GM19025 (cell line): ENCODE data around the gene ZNRF1.
A peak's percentile ranks its signal among the peaks of the same experiment; 100 is the strongest.
"Not testable (repeated sequence)": the region's sequence is repeated elsewhere in the genome, so short reads cannot be mapped to it uniquely, and the experiment has no call there.

Source experiments
- ATAC-seq: cut with Tn5 transposase; IDR thresholded peaks from one replicate; pipeline ENCODE4 v1.9.1; 2021; ENCODE audit warnings: mild to moderate bottlenecking, low read depth, moderate library complexity; ENCODE audit not compliant: unreplicated experiment

ZNRF1 gene

GRCh38 chr16:75109732-75110243, 111.0 kb downstream of the ZNRF1 start:
- ATAC-seq, result no peak

DNA sequence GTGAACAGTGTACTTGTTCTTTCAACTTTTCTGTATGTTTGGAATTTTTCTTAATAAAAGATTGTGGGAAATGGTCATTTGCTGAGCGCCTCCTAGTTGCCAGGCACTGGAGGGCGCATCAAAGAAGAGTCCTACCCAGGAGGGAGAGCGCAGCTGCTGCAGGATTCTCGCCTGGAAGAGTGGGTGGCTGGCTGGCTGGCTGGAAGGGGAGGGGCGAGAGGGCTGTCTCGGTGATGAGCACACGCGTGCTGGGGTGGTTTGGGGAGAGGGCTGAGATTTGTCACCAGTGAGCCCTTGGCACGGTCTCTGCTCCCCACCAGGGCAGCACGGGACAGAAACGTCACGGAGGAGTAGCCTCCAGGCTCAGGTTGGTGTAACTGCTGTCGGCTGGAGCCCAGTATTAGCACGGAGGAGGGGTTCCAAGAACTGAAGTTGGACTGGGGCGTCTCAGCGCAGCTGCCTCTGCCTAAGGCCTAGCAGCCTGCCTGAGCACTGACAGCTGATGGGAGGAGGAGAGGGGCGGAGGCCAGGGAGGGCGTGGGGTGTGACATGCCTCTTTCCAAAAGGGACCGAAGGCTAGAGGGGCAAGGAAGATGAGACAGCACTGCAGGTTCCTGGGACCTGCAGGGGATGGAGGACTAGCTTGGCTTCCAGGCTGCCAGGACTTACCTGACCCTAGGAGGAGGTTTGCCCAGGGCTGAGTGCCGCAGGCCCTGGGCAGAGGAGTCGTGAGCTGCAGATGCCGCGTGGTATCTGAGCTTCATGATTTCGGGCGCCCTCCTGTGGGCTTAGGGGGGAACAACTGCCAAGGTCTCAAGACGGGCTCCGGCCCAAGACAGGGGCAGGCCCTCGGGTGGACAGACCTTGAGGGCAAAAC, 112.1 kb downstream of the ZNRF1 start:
- peak; percentile 76 for ATAC-seq

DNA sequence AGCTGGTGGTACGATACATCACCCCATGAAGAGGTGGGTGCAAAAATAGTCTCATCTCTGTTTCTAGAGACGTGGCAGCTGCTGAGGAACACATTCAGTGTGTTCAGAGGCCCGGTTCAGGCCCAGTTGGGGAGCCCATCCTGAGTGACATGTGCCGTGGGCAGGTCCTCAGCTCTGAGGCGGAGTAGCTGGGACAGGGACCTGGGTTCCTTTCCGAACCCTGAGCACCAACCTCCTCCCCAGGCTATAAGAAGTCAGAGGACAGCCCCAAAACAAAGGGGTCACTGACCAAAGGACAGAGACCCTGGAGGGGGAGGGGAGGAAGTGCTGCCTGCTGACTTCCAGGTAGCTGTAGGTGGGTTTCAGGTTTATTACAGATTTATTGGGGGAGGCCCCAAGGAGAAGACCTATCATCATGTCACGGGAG, 112.7 kb downstream of the ZNRF1 start:
- no peak for ATAC-seq

DNA sequence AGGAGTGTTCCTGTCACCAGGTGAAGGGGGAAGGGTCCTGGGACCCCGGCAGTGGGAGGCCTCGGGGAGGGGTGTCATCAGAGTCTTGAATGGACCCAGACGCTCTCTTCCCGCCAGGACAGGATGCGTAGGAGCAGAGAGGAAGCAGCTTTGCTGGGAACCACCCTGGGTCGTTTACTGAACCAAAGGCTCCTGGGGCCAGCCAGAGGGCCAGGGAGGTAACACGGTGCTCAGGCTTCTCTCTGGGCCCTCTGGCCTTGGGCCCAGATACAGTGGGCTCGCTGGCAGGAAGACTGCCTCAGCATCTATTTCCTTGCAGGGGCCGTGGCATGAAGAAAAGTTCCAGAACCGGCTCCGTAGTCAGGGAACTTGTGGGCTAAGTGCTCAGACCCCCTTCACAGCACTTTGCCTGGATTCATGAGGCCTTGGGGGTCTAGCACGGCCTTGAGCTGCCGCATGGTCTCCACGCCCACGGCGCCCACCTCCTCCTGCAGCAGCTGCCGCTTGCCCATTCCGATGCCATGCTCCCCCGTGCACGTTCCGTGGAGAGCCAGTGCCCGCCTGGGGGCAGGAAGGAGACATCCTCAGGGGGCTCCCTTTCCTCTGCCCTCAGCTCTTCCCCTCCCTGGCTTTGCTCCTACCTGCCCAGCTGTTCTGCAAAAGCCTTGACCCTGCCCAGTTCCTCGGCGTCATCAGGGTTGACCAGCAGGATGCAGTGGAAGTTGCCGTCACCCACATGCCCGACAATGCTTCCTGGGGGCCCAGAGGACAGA, 113.3 kb downstream of the ZNRF1 start:
- no peak for ATAC-seq

GRCh38 chr16:75112734-75113491, 114.1 kb downstream of the ZNRF1 start:
- no peak for ATAC-seq

DNA sequence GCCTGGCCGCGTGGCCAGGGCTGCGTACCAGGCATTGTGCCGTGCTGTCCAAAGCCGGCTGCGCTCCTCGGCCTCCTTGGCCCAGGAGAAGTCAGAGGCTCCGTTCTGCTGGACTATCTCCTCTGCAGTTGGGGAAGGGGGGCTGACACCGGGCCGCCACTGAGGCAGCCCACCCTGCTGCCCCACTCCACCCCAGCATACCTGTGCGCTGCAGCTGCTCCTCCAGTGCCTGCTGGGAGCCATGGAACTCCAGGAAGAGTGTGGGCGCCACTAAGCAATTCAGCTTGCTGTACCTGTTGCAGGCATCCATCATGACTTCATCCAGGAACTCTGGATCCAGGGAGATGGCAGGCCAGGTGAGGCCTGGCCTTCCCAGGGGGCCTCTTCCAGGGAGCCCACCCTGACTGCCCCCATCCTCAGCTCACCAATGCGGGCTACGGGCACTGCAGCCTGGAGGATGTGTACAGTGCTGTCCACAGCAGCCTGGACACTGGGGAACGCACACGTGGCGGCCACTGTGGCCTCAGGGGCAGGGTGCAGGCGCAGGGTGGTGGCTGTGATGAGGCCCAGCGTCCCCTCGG, 114.8 kb downstream of the ZNRF1 start:
- no peak for ATAC-seq

GRCh38 chr16:75114179-75114945, 115.5 kb downstream of the ZNRF1 start:
- no peak for ATAC-seq

- no peak for ATAC-seq
Measured at GRCh38 chr16:75114946-75115825, 116.4 kb downstream of the ZNRF1 start.

DNA sequence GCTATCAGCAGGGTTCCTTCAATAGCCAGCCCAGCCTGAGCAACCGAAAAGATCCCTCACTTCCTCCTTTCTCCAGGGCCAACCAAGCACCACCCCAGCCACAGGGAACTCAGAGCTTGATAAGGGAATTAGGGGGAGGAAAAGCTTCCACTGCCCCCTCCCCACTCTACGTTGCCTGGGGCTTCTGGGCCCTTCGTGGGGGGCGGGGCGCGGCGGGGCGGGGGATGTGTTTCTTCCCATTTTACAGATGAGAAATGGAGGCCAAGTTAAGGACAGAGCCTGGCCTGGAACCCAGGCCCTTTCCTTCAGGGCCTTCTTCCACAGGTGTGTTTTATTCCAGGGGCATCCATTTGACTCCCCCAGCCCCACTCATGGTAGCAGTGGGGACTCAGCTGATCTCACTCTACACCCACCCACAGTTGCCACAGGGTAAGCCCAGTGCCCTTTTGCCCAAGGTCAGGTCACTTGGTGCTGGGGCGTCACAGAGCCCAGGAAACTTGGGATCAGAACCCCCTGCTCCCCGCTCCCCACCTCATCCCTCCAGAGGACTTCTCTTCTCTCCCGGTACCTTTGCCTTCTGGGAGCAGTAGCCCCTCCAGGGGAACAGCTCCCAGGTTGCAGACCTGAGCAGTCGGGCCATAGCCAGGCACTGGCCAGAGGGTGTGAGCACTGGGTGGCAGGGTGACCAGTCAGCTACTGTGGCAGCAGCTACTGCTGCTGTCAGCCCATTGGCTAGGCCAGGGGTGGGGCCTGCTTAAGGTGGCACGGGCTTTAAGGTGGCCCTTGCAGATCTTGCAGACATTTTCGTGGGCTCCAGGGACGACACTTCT, 117.5 kb downstream of the ZNRF1 start, which contains the start of gene LDHD:
Gene LDHD, minus strand, starts transcription at position 700 of the 830 bp plus-strand sequence. Its CDS starts 60 bp downstream, at position 640.
- ATAC-seq, result no peak

DNA sequence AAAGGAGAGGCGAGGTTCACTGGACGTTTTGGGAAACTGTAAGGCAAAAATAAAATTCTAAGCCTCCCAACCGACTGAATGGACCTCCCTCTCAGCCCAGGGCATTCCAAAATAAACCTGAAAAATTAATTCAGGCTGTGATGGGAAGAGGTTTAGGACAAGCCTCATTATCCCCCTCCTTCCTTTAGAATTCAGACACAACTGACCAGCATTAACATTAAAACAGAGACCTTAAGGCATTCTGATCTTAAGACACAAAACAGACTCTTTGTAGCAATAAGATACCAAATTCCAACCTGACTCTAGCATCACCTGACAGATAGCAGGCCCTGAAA, 118.1 kb downstream of the ZNRF1 start:
- ATAC-seq, result no peak

- no peak for ATAC-seq
Measured at GRCh38 chr16:75118943-75119539, 120.2 kb downstream of the ZNRF1 start.

- ATAC-seq, result no peak
Measured at GRCh38 chr16:75120253-75120652, 121.4 kb downstream of the ZNRF1 start.

DNA sequence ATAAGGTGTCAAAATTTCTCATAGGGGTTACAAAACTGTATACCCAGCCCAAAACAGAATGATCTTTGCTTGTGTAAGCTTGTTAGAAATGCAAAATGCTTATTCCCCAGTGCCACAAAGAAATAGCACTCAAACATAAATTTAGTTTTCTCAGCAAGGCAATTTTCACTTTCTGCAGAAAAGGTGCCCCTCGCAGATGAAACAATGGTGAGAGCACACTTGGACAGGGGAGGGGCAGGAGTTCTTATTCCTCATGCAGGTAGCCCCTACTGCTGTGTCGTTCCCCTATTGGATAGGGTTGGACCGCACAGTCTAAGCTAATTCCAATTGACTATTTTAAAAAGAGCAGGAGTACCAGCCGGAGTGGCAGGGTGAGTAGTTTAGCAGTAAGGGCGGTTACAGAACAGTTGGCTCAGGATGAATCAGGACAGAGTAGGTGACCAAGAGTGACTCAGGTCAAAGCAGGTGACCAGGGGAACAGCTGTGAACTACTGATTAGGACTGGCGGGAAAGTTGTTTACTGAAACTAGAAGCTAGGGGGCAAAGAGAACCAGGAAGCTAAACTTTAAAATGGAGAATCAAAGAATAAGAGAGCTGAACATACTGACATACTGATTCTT, 123.2 kb downstream of the ZNRF1 start:
- no peak for ATAC-seq

GRCh38 chr16:75122609-75123008, 123.8 kb downstream of the ZNRF1 start:
- ATAC-seq, result no peak

DNA sequence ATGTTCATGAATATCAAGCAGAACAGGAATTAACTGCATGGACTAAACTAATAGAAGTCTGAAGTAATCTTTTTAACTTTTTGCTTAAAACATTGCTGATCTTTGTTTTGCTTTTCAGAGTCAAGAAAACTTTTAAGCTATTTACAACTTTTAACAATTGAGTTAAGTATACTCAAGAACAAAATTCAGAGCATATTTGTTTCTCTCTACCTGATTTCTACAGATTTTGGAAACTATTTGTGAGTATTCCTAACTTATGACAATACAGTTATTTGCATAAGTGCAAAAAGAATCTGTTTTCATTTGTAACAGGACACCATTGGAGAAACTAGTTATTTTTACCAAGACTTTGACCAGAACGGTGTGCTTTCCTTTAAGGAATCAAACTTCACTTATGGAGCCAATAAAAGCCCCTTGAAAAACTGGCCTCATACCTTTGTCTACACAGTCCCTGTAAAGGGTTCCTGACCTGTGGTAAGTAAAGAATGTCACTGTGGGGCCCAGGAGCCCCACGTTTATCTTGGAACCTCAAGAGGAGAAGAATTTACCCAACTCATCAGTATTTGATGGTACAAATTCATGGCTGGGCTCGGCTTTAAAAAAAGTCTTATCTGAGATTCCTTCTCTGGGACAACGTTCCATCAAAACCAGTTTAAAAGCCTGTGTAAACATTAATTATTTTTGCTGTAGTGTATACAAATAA, 129.0 kb downstream of the ZNRF1 start:
- ATAC-seq, result no peak

DNA sequence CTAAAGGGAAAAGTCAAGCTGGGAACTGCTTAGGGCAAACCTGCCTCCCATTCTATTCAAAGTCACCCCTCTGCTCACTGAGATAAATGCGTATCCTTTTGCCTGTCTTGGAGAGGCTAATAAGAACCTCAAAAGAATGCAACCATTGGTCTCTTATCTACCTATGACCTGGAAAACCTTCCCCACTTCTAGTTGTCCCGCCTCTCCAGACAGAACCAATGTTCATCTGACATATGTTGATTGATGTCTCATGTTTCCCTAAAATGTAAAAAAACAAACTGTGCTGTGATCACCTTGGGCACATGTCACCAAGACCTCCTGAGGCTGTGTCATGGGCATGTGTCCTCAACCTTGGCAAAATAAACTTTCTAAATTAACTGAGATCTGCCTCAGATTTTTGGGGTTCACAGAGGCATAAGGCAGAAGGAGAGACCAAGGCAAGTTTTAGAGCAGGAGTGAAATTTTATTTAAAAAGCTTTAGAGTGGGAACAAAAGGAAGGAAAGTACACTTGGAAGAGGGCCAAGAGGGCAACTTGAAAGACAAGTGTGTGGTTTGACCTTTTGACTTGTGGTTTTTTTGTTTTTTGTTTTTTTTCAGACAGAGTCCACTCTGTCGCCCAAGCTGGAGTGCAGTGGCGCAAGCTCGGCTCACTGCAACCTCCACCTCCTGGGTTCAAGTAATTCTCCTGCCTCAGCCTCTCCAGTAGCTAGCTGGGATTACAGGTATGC, 130.8 kb downstream of the ZNRF1 start:
- not testable (repeated sequence) for ATAC-seq
